Stomach (tissue), 4 donors: ENCODE measurements around the gene TMEM17.

ENCODE experiments used
- EP300 ChIP-seq: sonication (generic); formaldehyde crosslinking; IDR thresholded peaks from one replicate; pipeline ENCODE4 v1.6.1; 2017; ENCODE audit warnings: antibody characterized with exemption
- POLR2A ChIP-seq, 4 donors: fragments of 450-650 bp; IDR thresholded peaks; one replicate each; pipeline ENCODE4 v1.6.1; 2016; ENCODE audit warnings: antibody characterized with exemption in 4 of 4, control low read depth in 2 of 4, mild to moderate bottlenecking in 1 of 4, moderate library complexity in 1 of 4
- TF ChIP-seq, protein P1 (sequence below), 7 experiments: fragments of 450-650 bp in 4 of 7; fragments of 200-600 bp in 3 of 7; sonication (generic) in 3 of 7; IDR thresholded peaks; one replicate each; pipeline ENCODE4 v1.5.1; 2016 to 2019; ENCODE audit warnings: antibody characterized with exemption in 7 of 7, control low read depth in 2 of 7, mild to moderate bottlenecking in 1 of 7

- TF ChIP-seq, protein P1, sequence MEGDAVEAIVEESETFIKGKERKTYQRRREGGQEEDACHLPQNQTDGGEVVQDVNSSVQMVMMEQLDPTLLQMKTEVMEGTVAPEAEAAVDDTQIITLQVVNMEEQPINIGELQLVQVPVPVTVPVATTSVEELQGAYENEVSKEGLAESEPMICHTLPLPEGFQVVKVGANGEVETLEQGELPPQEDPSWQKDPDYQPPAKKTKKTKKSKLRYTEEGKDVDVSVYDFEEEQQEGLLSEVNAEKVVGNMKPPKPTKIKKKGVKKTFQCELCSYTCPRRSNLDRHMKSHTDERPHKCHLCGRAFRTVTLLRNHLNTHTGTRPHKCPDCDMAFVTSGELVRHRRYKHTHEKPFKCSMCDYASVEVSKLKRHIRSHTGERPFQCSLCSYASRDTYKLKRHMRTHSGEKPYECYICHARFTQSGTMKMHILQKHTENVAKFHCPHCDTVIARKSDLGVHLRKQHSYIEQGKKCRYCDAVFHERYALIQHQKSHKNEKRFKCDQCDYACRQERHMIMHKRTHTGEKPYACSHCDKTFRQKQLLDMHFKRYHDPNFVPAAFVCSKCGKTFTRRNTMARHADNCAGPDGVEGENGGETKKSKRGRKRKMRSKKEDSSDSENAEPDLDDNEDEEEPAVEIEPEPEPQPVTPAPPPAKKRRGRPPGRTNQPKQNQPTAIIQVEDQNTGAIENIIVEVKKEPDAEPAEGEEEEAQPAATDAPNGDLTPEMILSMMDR (IDR thresholded peaks at IDR 0.05): no peak
- TF ChIP-seq EP300 (no peak), POLR2A (IDR thresholded peaks at IDR 0.05) (no peak)
These were observed 6.4 kb upstream of the TMEM17 start for GRCh38 chr2:62512384-62512783.
